ENCODE measurements around the gene DNAJC5G. TPM values are rescaled to one million over a fixed set of nuclear protein-coding genes. Genes with fewer than 3 reads are reported as not detected.

DNAJC5G gene
- total RNA-seq, result not detected

GRCh38 chr2:27275211-27276150 is at the start of gene DNAJC5G:
Gene DNAJC5G (plus strand): TSS chr2:27275433. CDS start chr2:27276729, 1,296 bp downstream.
- Mint-ChIP-seq H3K27me3 (ENCODE audit: low read depth) (peaks cover 14% of the 10 kb centered on the region), H3K27ac (no peak within 1 kb of the TSS), H3K4me1 (ENCODE audit: low read depth) (peaks cover 16% of the 10 kb centered on the region), H3K4me3 (no peak within 1 kb of the TSS), H3K9me3 (ENCODE audit: insufficient read depth) (no peaks in the 10 kb centered on the region), H3K36me3 (ENCODE audit: low read depth) (no peaks in the 10 kb centered on the region)
- ATAC-seq (no peak), DNase-seq (no peak)
- CTCF ChIA-PET, result no interaction called here
- POLR2A ChIA-PET, result no interaction called here

- no peak overlapping the region for H3K27ac Mint-ChIP-seq
- no peaks in the 10 kb centered on the region for H3K9me3 Mint-ChIP-seq (ENCODE audit: insufficient read depth)
- no peaks in the 10 kb centered on the region for H3K27me3 Mint-ChIP-seq (ENCODE audit: low read depth)
- no peak for ATAC-seq
- peaks cover 63% of the 10 kb centered on the region for H3K36me3 Mint-ChIP-seq (ENCODE audit: low read depth)
- ChIA-PET CTCF (no interaction called here), POLR2A (no interaction called here)
- no peak for DNase-seq
- peaks cover 1% of the 10 kb centered on the region for H3K4me1 Mint-ChIP-seq (ENCODE audit: low read depth)
- no peak overlapping the region for H3K4me3 Mint-ChIP-seq
Observed at GRCh38 chr2:27225526-27225925, 49.7 kb upstream of the DNAJC5G start.

GRCh38 chr2:27227501-27227900 is 47.7 kb upstream of the DNAJC5G start:
- ChIA-PET CTCF (no interaction called here), POLR2A (no interaction called here)
- no peak for ATAC-seq
- no peak for DNase-seq
- no peaks in the 10 kb centered on the region for H3K27me3 Mint-ChIP-seq (ENCODE audit: low read depth)
- no peaks in the 10 kb centered on the region for H3K9me3 Mint-ChIP-seq (ENCODE audit: insufficient read depth)
- no peak overlapping the region for H3K4me3 Mint-ChIP-seq
- H3K36me3 Mint-ChIP-seq (ENCODE audit: low read depth), result peaks cover 64% of the 10 kb centered on the region
- H3K27ac Mint-ChIP-seq, result no peak overlapping the region
- no peaks in the 10 kb centered on the region for H3K4me1 Mint-ChIP-seq (ENCODE audit: low read depth)

GRCh38 chr2:27231921-27232320 is 43.3 kb upstream of the DNAJC5G start:
- H3K36me3 Mint-ChIP-seq (ENCODE audit: low read depth), result peaks cover 61% of the 10 kb centered on the region
- ChIA-PET CTCF (interaction anchor here (0.5 to 1.3 kb wide), 2 partner anchors 72 to 129 kb away, joined by 3 read pairs; no protein-coding TSS in a partner anchor), POLR2A (interaction anchor here (0.6 to 0.9 kb wide), 2 partner anchors 11 to 127 kb away, joined by 3 to 7 read pairs; no protein-coding TSS in a partner anchor)
- H3K9me3 Mint-ChIP-seq (ENCODE audit: insufficient read depth), result no peaks in the 10 kb centered on the region
- H3K4me3 Mint-ChIP-seq, result no peak overlapping the region
- H3K4me1 Mint-ChIP-seq (ENCODE audit: low read depth), result no peaks in the 10 kb centered on the region
- no peak for DNase-seq
- ATAC-seq, result no peak
- no peak overlapping the region for H3K27ac Mint-ChIP-seq
- no peaks in the 10 kb centered on the region for H3K27me3 Mint-ChIP-seq (ENCODE audit: low read depth)

GRCh38 chr2:27233341-27233740 is 41.9 kb upstream of the DNAJC5G start:
- Mint-ChIP-seq H3K27me3 (ENCODE audit: low read depth) (no peaks in the 10 kb centered on the region), H3K9me3 (ENCODE audit: insufficient read depth) (no peaks in the 10 kb centered on the region), H3K36me3 (ENCODE audit: low read depth) (peaks cover 60% of the 10 kb centered on the region), H3K4me1 (ENCODE audit: low read depth) (no peaks in the 10 kb centered on the region), H3K4me3 (no peak overlapping the region), H3K27ac (no peak overlapping the region)
- DNase-seq, result no peak
- no peak for ATAC-seq
- ChIA-PET CTCF (interaction anchor here (0.9 to 1.2 kb wide), 2 partner anchors 31 to 70 kb away, joined by 4 to 6 read pairs; no protein-coding TSS in a partner anchor), POLR2A (interaction anchor here (1.1 kb wide), 1 partner anchor 9 kb away, joined by 3 read pairs; no protein-coding TSS in a partner anchor)

GRCh38 chr2:27236136-27236535 is 39.1 kb upstream of the DNAJC5G start:
- ChIA-PET POLR2A (no interaction called here), CTCF (interaction anchor here (0.6 to 2.1 kb wide), 2 partner anchors 67 to 469 kb away, joined by 3 to 6 read pairs; no protein-coding TSS in a partner anchor)
- H3K27me3 Mint-ChIP-seq (ENCODE audit: low read depth), result no peaks in the 10 kb centered on the region

GRCh38 chr2:27236626-27237025 is 38.6 kb upstream of the DNAJC5G start:
- Mint-ChIP-seq H3K9me3 (ENCODE audit: insufficient read depth) (no peaks in the 10 kb centered on the region), H3K4me1 (ENCODE audit: low read depth) (peaks cover 6% of the 10 kb centered on the region), H3K27ac (no peak overlapping the region), H3K4me3 (no peak overlapping the region), H3K36me3 (ENCODE audit: low read depth) (peaks cover 76% of the 10 kb centered on the region), H3K27me3 (ENCODE audit: low read depth) (no peaks in the 10 kb centered on the region)
- ChIA-PET CTCF (interaction anchor here (0.6 to 2.1 kb wide), 2 partner anchors 66 to 468 kb away, joined by 3 to 6 read pairs; no protein-coding TSS in a partner anchor), POLR2A (no interaction called here)
- DNase-seq, result no peak
- no peak for ATAC-seq

More at GRCh38 chr2:27236136-27236535, 39.1 kb upstream of the DNAJC5G start:
- Mint-ChIP-seq H3K9me3 (ENCODE audit: insufficient read depth) (no peaks in the 10 kb centered on the region), H3K36me3 (ENCODE audit: low read depth) (peaks cover 76% of the 10 kb centered on the region), H3K4me1 (ENCODE audit: low read depth) (peaks cover 2% of the 10 kb centered on the region), H3K4me3 (no peak overlapping the region), H3K27ac (no peak overlapping the region)
- no peak for ATAC-seq
- no peak for DNase-seq

- CTCF ChIA-PET, result no interaction called here
- Mint-ChIP-seq H3K27ac (no peak overlapping the region), H3K27me3 (ENCODE audit: low read depth) (no peaks in the 10 kb centered on the region), H3K4me1 (ENCODE audit: low read depth) (peaks cover 14% of the 10 kb centered on the region), H3K9me3 (ENCODE audit: insufficient read depth) (no peaks in the 10 kb centered on the region), H3K36me3 (ENCODE audit: low read depth) (peaks cover 77% of the 10 kb centered on the region), H3K4me3 (no peak overlapping the region)
- ATAC-seq, result no peak
- no peak for DNase-seq
- POLR2A ChIA-PET, result no interaction called here
Observed at GRCh38 chr2:27237341-27237945, 37.8 kb upstream of the DNAJC5G start.

- no peak overlapping the region for H3K27ac Mint-ChIP-seq
- POLR2A ChIA-PET, result no interaction called here
- CTCF ChIA-PET, result no interaction called here
Observed at GRCh38 chr2:27238976-27239375, 36.3 kb upstream of the DNAJC5G start.

GRCh38 chr2:27240406-27240805 is 34.8 kb upstream of the DNAJC5G start:
- ChIA-PET CTCF (interaction anchor here (0.9 kb wide), 1 partner anchor 9 kb away, joined by 3 read pairs; no protein-coding TSS in a partner anchor), POLR2A (no interaction called here)
- Mint-ChIP-seq H3K27ac (no peak overlapping the region), H3K27me3 (ENCODE audit: low read depth) (no peaks in the 10 kb centered on the region), H3K9me3 (ENCODE audit: insufficient read depth) (no peaks in the 10 kb centered on the region), H3K36me3 (ENCODE audit: low read depth) (peaks cover 77% of the 10 kb centered on the region), H3K4me3 (no peak overlapping the region), H3K4me1 (ENCODE audit: low read depth) (peaks cover 19% of the 10 kb centered on the region)
- ATAC-seq, result no peak
- DNase-seq, result no peak

More at GRCh38 chr2:27238976-27239375, 36.3 kb upstream of the DNAJC5G start:
- Mint-ChIP-seq H3K27me3 (ENCODE audit: low read depth) (no peaks in the 10 kb centered on the region), H3K36me3 (ENCODE audit: low read depth) (peaks cover 80% of the 10 kb centered on the region), H3K4me3 (no peak overlapping the region), H3K4me1 (ENCODE audit: low read depth) (peaks cover 19% of the 10 kb centered on the region), H3K9me3 (ENCODE audit: insufficient read depth) (no peaks in the 10 kb centered on the region)
- ATAC-seq, result no peak
- DNase-seq, result no peak

- POLR2A ChIA-PET, result interaction anchor here (0.7 kb wide), 1 partner anchor 9 kb away, joined by 3 read pairs; no protein-coding TSS in a partner anchor
- CTCF ChIA-PET, result interaction anchor here (0.8 to 1.6 kb wide), 4 partner anchors 23 to 109 kb away, joined by 3 to 5 read pairs (median 4); no protein-coding TSS in a partner anchor
- no peaks in the 10 kb centered on the region for H3K9me3 Mint-ChIP-seq (ENCODE audit: insufficient read depth)
- H3K27ac Mint-ChIP-seq, result peak overlapping the region; percentile 55
- no peak overlapping the region for H3K4me3 Mint-ChIP-seq
- ATAC-seq (no peak), DNase-seq (peak; percentile 36)
- no peaks in the 10 kb centered on the region for H3K27me3 Mint-ChIP-seq (ENCODE audit: low read depth)
- peaks cover 67% of the 10 kb centered on the region for H3K36me3 Mint-ChIP-seq (ENCODE audit: low read depth)
- H3K4me1 Mint-ChIP-seq (ENCODE audit: low read depth), result peaks cover 19% of the 10 kb centered on the region
Observed at GRCh38 chr2:27241761-27242613, 33.2 kb upstream of the DNAJC5G start.

Measured in activated CD8-positive, alpha-beta T cell treated with anti-CD3 and anti-CD28 coated beads, Interleukin-2, amount 10 ng/mL, durations not matched to agents 7 days and 5 days (primary cell).